ENCODE measurements around the gene SDC3.

Gene SDC3

DNA sequence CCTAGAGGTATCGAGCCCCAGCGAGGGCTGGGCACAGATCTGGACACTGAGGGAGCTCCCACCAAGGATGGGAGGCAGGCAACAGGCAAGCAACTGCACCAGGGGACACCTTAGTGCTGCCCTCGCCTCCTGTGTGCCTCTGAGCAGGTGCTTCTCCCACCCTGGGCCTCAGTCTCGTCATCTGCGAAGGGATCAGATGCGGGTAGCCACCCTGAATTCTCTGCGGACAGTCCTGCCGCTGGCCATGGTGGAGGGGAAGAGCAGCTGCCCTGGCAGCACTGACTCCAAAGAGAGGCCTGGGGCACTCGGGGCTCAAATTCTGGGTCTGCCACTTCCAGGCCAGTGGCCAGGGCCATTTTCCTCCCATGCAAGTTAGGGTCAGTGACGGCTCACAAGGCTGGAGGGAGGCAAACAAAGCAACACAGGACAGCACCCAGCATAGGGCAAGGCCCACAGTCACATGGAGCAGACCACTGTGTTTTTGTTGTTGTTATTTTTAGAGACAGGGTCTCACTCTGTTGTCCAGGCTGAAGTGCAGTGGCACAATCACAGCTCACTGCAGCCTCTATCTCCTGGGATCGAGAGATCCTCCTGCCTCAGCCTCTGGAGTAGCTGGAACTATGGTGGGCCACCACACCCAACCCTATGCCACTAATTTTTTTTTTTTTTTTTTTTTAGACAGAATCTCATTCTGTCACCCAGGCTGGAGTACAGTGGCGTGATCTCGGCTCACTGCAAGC lies 7.1 kb upstream of the SDC3 start:
- Histone ChIP-seq H3K4me1 (ENCODE audit: control insufficient read depth, low read length) (peaks cover 8% of the 10 kb centered on the region), H3F3A (ENCODE audit: control insufficient read depth, insufficient read depth) (no peaks in the 10 kb centered on the region), H3K36me3 (ENCODE audit: control insufficient read depth, low read length) (no peaks in the 10 kb centered on the region), H3K27ac (ENCODE audit: low read depth, low read length) (no peak overlapping the region), H3K4me2 (ENCODE audit: low read length) (no peak overlapping the region), H4K20me1 (ENCODE audit: control insufficient read depth, insufficient read depth, low read depth, low read length) (0 out of 2 replicates have a peak, but pooled peaks cover 4% of the 10 kb centered on the region), H3K4me3 (ENCODE audit: low read length) (no peak overlapping the region), H3K27me3 (ENCODE audit: control insufficient read depth, low read length) (peaks cover 10% of the 10 kb centered on the region), H3K9me3 (ENCODE audit: control insufficient read depth, insufficient read depth, low read length) (no peaks in the 10 kb centered on the region), H3K9me2 (replicated peaks; ENCODE audit: control insufficient read depth, low read length) (no peaks in the 10 kb centered on the region), H3K79me2 (ENCODE audit: control insufficient read depth, low read length) (no peaks in the 10 kb centered on the region)
- TF ChIP-seq, protein P1, sequence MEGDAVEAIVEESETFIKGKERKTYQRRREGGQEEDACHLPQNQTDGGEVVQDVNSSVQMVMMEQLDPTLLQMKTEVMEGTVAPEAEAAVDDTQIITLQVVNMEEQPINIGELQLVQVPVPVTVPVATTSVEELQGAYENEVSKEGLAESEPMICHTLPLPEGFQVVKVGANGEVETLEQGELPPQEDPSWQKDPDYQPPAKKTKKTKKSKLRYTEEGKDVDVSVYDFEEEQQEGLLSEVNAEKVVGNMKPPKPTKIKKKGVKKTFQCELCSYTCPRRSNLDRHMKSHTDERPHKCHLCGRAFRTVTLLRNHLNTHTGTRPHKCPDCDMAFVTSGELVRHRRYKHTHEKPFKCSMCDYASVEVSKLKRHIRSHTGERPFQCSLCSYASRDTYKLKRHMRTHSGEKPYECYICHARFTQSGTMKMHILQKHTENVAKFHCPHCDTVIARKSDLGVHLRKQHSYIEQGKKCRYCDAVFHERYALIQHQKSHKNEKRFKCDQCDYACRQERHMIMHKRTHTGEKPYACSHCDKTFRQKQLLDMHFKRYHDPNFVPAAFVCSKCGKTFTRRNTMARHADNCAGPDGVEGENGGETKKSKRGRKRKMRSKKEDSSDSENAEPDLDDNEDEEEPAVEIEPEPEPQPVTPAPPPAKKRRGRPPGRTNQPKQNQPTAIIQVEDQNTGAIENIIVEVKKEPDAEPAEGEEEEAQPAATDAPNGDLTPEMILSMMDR (IDR thresholded peaks at IDR 0.05; ENCODE audit: low read depth, low read length, poor library complexity, severe bottlenecking), result no peak
- no peak for TF ChIP-seq EZH2phosphoT487 (IDR thresholded peaks at IDR 0.05; ENCODE audit: borderline replicate concordance, low read length)

DNA sequence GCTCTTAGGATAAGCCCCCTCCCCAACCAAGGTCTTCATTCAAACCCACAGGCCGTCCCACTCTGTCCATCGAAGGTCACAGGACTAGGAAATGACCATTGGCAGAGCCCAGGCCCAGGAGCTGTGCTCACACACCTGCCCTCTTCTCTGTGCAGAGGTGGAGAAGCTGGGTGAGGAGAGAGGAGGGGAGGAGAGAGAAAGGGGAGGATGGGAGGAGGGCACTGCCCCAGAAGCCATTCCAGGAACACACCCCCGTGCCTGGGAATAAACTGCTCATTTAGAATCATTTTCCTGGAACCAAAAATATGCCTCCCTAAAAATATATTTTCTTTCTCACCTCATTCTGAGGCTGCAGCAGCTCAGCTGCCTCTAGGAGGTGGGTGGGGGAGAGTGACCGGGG lies 6.4 kb upstream of the SDC3 start:
- H3K36me3 ChIP-seq (ENCODE audit: control insufficient read depth, low read length), result no peaks in the 10 kb centered on the region
- no peak for TF ChIP-seq EZH2phosphoT487 (IDR thresholded peaks at IDR 0.05; ENCODE audit: borderline replicate concordance, low read length)
- TF ChIP-seq, protein P1 (IDR thresholded peaks at IDR 0.05; ENCODE audit: low read depth, low read length, poor library complexity, severe bottlenecking), result no peak
- no peak overlapping the region for H3K4me3 ChIP-seq (ENCODE audit: low read length)
- peaks cover 15% of the 10 kb centered on the region for H3K27me3 ChIP-seq (ENCODE audit: control insufficient read depth, low read length)
- no peak overlapping the region for H3K27ac ChIP-seq (ENCODE audit: low read depth, low read length)
- no peak overlapping the region for H3K4me2 ChIP-seq (ENCODE audit: low read length)
- peaks cover 8% of the 10 kb centered on the region; the same call in 1 of the 2 replicates for H4K20me1 ChIP-seq (ENCODE audit: control insufficient read depth, insufficient read depth, low read depth, low read length)
- peaks cover 15% of the 10 kb centered on the region for H3K4me1 ChIP-seq (ENCODE audit: control insufficient read depth, low read length)
- H3F3A ChIP-seq (ENCODE audit: control insufficient read depth, insufficient read depth), result peaks cover 4% of the 10 kb centered on the region; the same call in 1 of the 2 replicates
- H3K79me2 ChIP-seq (ENCODE audit: control insufficient read depth, low read length), result no peaks in the 10 kb centered on the region
- H3K9me2 ChIP-seq (replicated peaks; ENCODE audit: control insufficient read depth, low read length), result no peaks in the 10 kb centered on the region
- no peaks in the 10 kb centered on the region for H3K9me3 ChIP-seq (ENCODE audit: control insufficient read depth, insufficient read depth, low read length)

DNA sequence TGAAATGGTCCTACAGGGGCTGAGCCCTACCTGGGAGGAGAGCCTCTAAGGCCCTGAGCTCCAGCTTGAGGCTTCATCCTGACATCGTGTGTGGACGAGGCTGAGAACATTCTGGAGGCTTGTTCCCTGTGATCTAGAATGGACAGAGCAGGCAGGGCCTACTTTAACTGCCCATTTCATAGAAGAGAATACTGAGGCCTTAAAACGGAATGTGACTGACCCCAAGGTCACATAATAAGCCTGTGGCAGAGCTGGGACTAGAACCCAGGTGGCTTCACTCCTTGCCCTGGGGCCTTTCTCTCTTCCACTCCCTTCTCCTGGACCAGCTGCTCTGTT lies 6.0 kb upstream of the SDC3 start:
- no peak for TF ChIP-seq EZH2phosphoT487 (IDR thresholded peaks at IDR 0.05; ENCODE audit: borderline replicate concordance, low read length)
- TF ChIP-seq, protein P1 (IDR thresholded peaks at IDR 0.05; ENCODE audit: low read depth, low read length, poor library complexity, severe bottlenecking), result no peak
- Histone ChIP-seq H3K4me2 (ENCODE audit: low read length) (no peak overlapping the region), H3K79me2 (ENCODE audit: control insufficient read depth, low read length) (no peaks in the 10 kb centered on the region), H3K9me2 (replicated peaks; ENCODE audit: control insufficient read depth, low read length) (no peaks in the 10 kb centered on the region), H3K36me3 (ENCODE audit: control insufficient read depth, low read length) (no peaks in the 10 kb centered on the region), H3F3A (ENCODE audit: control insufficient read depth, insufficient read depth) (peaks cover 7% of the 10 kb centered on the region; the same call in 1 of the 2 replicates), H3K4me3 (ENCODE audit: low read length) (no peak overlapping the region), H3K9me3 (ENCODE audit: control insufficient read depth, insufficient read depth, low read length) (no peaks in the 10 kb centered on the region), H3K27me3 (ENCODE audit: control insufficient read depth, low read length) (peaks cover 18% of the 10 kb centered on the region), H3K27ac (ENCODE audit: low read depth, low read length) (no peak overlapping the region), H3K4me1 (ENCODE audit: control insufficient read depth, low read length) (peaks cover 19% of the 10 kb centered on the region), H4K20me1 (ENCODE audit: control insufficient read depth, insufficient read depth, low read depth, low read length) (peaks cover 8% of the 10 kb centered on the region; the same call in 1 of the 2 replicates)
